MM.1S (cell line): ENCODE results near the gene GPR35.

ENCODE experiments used
- EZH2 ChIP-seq: fragments of 300-600 bp; sonication (generic); optimal IDR thresholded peaks from 2 replicates; pipeline ENCODE3; 2017; ENCODE audit warnings: low read depth, mild to moderate bottlenecking, antibody characterized with exemption, low read length, mixed read lengths
- TF ChIP-seq, protein P1 (sequence below): fragments of 300-600 bp; sonication (generic); IDR thresholded peaks from 2 replicates; pipeline ENCODE4 v1.5.1; 2016; ENCODE audit warnings: antibody characterized with exemption, low read length, mixed read lengths

DNA sequence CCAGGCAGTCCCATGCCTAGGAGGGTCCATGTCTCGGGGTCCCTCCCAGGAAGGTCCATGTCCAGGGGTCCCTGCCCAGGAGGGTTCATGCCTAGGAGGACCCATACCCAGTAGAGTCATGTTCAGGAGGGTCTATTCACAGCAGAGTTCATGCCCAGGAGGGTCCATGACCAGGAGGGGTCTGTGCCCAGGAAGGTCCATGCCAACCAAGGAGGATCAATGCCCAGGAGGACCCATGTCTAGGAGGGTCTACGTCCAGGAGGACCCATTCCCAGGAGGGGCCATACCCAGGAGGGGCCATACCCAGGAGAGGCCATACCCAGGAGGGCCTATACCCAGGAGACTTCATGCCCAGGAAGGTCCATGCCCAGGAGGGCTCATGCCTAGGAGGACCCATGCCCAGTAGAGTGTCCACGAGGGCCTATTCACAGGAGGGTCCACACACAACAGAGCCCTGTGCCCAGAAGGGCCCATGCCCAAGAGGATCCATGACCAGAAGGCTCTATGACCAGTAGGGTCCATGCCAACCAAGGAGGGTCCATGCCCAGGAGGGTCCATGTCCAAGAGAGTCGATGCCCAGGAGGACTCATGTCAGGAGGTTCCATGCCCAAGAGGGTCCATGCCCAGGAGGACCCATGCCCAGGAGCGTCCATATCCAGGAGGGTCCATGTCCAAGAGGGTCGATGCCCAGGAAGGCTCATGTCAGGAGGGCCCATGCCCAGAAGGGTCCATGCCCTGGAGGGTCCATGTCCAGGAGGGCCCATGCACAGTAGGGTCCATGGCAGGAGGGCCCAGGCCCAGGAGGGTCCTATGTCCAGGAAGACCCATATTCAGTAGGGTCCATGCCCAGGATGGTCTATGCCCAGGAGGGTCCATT lies 10.1 kb downstream of the GPR35 start:
- TF ChIP-seq EZH2: no peak
- TF ChIP-seq, protein P1, sequence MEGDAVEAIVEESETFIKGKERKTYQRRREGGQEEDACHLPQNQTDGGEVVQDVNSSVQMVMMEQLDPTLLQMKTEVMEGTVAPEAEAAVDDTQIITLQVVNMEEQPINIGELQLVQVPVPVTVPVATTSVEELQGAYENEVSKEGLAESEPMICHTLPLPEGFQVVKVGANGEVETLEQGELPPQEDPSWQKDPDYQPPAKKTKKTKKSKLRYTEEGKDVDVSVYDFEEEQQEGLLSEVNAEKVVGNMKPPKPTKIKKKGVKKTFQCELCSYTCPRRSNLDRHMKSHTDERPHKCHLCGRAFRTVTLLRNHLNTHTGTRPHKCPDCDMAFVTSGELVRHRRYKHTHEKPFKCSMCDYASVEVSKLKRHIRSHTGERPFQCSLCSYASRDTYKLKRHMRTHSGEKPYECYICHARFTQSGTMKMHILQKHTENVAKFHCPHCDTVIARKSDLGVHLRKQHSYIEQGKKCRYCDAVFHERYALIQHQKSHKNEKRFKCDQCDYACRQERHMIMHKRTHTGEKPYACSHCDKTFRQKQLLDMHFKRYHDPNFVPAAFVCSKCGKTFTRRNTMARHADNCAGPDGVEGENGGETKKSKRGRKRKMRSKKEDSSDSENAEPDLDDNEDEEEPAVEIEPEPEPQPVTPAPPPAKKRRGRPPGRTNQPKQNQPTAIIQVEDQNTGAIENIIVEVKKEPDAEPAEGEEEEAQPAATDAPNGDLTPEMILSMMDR: no peak
